ENCODE results near the gene UBE2D2.

UBE2D2 gene

DNA sequence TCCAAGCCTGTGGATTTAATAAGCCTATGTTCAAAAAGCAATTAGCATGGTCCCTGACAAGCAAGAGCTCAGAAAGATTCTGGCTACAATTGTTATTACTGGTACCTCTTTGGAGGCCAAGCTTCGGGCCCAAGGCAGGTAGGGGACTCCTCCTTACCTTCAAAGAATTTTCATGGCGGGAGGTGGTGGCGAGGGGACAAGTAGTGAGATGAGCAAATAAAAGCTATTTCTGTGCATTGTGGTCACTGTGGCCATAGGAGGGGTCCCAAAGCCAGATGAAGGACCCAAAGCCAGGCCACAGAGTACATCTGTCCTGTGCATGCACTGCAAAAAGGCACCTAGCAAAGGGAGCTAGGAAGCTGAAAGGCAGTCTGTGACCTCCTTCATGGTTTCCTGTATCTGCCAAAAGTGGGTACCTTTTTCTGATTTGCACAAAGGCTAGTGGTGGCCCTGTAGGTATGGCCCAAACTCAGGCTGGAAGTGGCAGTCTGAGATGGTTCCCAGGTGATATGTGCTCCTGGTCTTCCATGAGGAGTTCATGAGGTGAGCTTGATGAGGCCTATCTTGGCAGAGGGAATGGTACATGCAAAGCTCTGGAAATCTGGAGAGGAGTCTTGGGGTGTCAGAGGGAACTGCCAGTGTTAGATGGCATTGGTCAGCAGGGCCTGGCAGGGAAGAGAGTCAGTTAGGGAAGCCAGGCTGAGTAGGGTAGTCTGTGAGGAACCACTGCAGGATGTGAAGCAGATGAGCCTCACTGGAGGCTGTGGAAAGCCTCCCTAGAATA, 83.7 kb downstream of the UBE2D2 start:
- H3K4me1 ChIP-seq (ENCODE audit: control insufficient read depth in 1 of 2, insufficient read depth in 2 of 2, low read length in 2 of 2), result peaks cover 9 to 19% of the 10 kb centered on the region in 2 donors
- H3K9me3 ChIP-seq (ENCODE audit: control insufficient read depth in 1 of 2, low read length in 2 of 2), result no peaks in the 10 kb centered on the region
- no peak overlapping the region for H3K4me3 ChIP-seq (ENCODE audit: low read depth in 1 of 2, low read length in 2 of 2)
- H3K27ac ChIP-seq (ENCODE audit: low read length), result no peak overlapping the region
- no peaks in the 10 kb centered on the region for H3K27me3 ChIP-seq (ENCODE audit: low read depth, low read length)
- no peaks in the 10 kb centered on the region for H3K36me3 ChIP-seq (ENCODE audit: control insufficient read depth in 1 of 2, insufficient read depth in 2 of 2, low read length in 2 of 2)

DNA sequence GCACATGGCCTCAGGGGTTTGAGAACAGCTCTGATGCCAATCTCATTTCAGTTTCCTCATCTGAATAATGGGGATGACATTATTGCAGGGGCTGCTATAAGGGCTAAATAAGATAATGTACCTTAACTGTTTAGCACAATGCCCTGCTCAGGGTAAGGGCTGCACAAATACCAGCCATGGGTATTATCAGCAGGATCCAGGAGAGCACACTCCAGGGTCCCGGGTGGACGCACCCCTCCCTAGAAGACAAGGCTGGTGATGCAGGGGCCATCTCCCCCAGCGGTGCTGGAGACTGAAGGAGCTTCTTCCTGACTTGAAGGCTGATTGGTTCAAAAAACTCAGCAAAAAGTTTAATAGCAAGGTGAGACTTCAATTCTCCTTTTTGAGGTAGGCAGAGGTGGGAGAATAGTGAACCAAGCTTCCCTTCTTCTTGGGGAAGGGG, 84.3 kb downstream of the UBE2D2 start:
- Histone ChIP-seq H3K36me3 (ENCODE audit: control insufficient read depth in 1 of 2, insufficient read depth in 2 of 2, low read length in 2 of 2) (no peaks in the 10 kb centered on the region), H3K27me3 (ENCODE audit: low read depth, low read length) (no peaks in the 10 kb centered on the region), H3K9me3 (ENCODE audit: control insufficient read depth in 1 of 2, low read length in 2 of 2) (no peaks in the 10 kb centered on the region), H3K4me3 (ENCODE audit: low read depth in 1 of 2, low read length in 2 of 2) (no peak overlapping the region), H3K27ac (ENCODE audit: low read length) (no peak overlapping the region), H3K4me1 (ENCODE audit: control insufficient read depth in 1 of 2, insufficient read depth in 2 of 2, low read length in 2 of 2) (peaks cover 9 to 25% of the 10 kb centered on the region in 2 donors)

DNA sequence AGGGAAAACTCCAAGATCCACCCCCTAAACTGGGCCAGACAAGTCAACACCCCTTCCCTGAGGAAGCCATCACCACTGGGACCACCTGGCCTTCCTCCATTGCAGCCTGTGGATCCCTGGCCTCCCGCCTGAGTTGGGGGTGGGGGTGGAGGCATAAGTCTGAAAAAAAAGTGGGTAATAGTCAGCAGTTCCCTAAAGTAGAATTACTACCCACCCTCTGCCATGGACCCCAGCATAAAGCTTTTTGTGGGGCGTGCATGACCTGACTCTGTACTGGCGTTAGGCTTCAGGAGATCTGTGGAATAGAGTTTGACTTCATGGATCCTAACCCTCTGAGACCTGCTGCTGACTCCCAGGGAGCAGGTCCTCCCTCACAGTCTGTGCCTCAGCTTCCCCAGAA, 85.0 kb downstream of the UBE2D2 start:
- Histone ChIP-seq H3K4me1 (ENCODE audit: control insufficient read depth in 1 of 2, insufficient read depth in 2 of 2, low read length in 2 of 2) (peaks cover 12 to 32% of the 10 kb centered on the region in 2 donors), H3K9me3 (ENCODE audit: control insufficient read depth in 1 of 2, low read length in 2 of 2) (no peaks in the 10 kb centered on the region), H3K27ac (ENCODE audit: low read length) (no peak overlapping the region), H3K27me3 (ENCODE audit: low read depth, low read length) (no peaks in the 10 kb centered on the region), H3K4me3 (ENCODE audit: low read depth in 1 of 2, low read length in 2 of 2) (no peak overlapping the region), H3K36me3 (ENCODE audit: control insufficient read depth in 1 of 2, insufficient read depth in 2 of 2, low read length in 2 of 2) (no peaks in the 10 kb centered on the region)

GRCh38 chr5:139646912-139647505, 85.9 kb downstream of the UBE2D2 start:
- Histone ChIP-seq H3K27me3 (ENCODE audit: low read depth, low read length) (no peaks in the 10 kb centered on the region), H3K4me3 (ENCODE audit: low read depth in 1 of 2, low read length in 2 of 2) (peak overlapping the region; percentile 31 to 45), H3K4me1 (ENCODE audit: control insufficient read depth in 1 of 2, insufficient read depth in 2 of 2, low read length in 2 of 2) (peaks cover 19 to 41% of the 10 kb centered on the region in 2 donors), H3K9me3 (ENCODE audit: control insufficient read depth in 1 of 2, low read length in 2 of 2) (no peaks in the 10 kb centered on the region), H3K36me3 (ENCODE audit: control insufficient read depth in 1 of 2, insufficient read depth in 2 of 2, low read length in 2 of 2) (no peaks in the 10 kb centered on the region), H3K27ac (ENCODE audit: low read length) (no peak overlapping the region)

- H3K4me1 ChIP-seq (ENCODE audit: control insufficient read depth in 1 of 2, insufficient read depth in 2 of 2, low read length in 2 of 2), result peaks cover 22 to 45% of the 10 kb centered on the region in 2 donors
- H3K9me3 ChIP-seq (ENCODE audit: control insufficient read depth in 1 of 2, low read length in 2 of 2), result no peaks in the 10 kb centered on the region
- H3K4me3 ChIP-seq (ENCODE audit: low read depth in 1 of 2, low read length in 2 of 2), result peak overlapping the region; percentile 31 to 87
- no peaks in the 10 kb centered on the region for H3K36me3 ChIP-seq (ENCODE audit: control insufficient read depth in 1 of 2, insufficient read depth in 2 of 2, low read length in 2 of 2)
- no peak overlapping the region for H3K27ac ChIP-seq (ENCODE audit: low read length)
- no peaks in the 10 kb centered on the region for H3K27me3 ChIP-seq (ENCODE audit: low read depth, low read length)
Measured at GRCh38 chr5:139647506-139648204, 86.5 kb downstream of the UBE2D2 start.

DNA sequence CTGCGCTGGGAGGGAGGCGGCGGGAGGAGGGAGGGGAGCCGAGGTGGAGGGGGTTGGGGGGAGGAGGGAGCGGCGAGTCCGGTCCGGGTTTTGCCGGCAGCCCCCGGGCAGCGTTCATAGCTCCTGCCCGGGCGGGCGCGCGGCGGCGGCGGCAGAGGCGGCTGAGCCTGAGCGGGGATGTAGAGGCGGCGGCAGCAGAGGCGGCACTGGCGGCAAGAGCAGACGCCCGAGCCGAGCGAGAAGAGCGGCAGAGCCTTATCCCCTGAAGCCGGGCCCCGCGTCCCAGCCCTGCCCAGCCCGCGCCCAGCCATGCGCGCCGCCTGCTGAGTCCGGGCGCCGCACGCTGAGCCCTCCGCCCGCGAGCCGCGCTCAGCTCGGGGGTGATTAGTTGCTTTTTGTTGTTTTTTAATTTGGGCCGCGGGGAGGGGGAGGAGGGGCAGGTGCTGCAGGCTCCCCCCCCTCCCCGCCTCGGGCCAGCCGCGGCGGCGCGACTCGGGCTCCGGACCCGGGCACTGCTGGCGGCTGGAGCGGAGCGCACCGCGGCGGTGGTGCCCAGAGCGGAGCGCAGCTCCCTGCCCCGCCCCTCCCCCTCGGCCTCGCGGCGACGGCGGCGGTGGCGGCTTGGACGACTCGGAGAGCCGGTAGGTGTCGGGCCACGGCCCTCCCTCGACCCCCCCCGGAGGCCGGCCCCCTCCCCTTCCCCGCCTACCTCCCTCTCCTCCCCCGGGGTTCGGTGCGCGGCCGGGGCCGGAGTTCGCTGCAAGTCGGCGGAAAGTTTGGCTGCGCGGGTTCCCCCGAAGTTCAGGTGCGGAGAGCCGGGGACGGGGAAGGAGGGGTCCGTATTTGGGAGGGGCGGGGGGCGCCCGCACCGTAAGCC, 87.3 kb downstream of the UBE2D2 start, which contains the start of gene CXXC5:
CXXC5 (plus strand) TSS at position 145 of the 877 bp plus-strand sequence. CDS start 32,175 bp downstream, outside the sequence.
- Histone ChIP-seq H3K4me1 (ENCODE audit: control insufficient read depth in 1 of 2, insufficient read depth in 2 of 2, low read length in 2 of 2) (peaks cover 28 to 50% of the 10 kb centered on the region in 2 donors), H3K27ac (ENCODE audit: low read length) (no peak within 1 kb of the TSS), H3K27me3 (ENCODE audit: low read depth, low read length) (no peaks in the 10 kb centered on the region), H3K36me3 (ENCODE audit: control insufficient read depth in 1 of 2, insufficient read depth in 2 of 2, low read length in 2 of 2) (no peaks in the 10 kb centered on the region), H3K4me3 (ENCODE audit: low read depth in 1 of 2, low read length in 2 of 2) (peak within 1 kb of the TSS; percentile 73 to 87), H3K9me3 (ENCODE audit: control insufficient read depth in 1 of 2, low read length in 2 of 2) (no peaks in the 10 kb centered on the region)

- no peaks in the 10 kb centered on the region for H3K36me3 ChIP-seq (ENCODE audit: control insufficient read depth in 1 of 2, insufficient read depth in 2 of 2, low read length in 2 of 2)
- peak overlapping the region; percentile 73 to 87 for H3K4me3 ChIP-seq (ENCODE audit: low read depth in 1 of 2, low read length in 2 of 2)
- H3K27ac ChIP-seq (ENCODE audit: low read length), result peak overlapping the region; percentile 23
- H3K4me1 ChIP-seq (ENCODE audit: control insufficient read depth in 1 of 2, insufficient read depth in 2 of 2, low read length in 2 of 2), result peaks cover 34 to 57% of the 10 kb centered on the region in 2 donors
- H3K9me3 ChIP-seq (ENCODE audit: control insufficient read depth in 1 of 2, low read length in 2 of 2), result no peaks in the 10 kb centered on the region
- H3K27me3 ChIP-seq (ENCODE audit: low read depth, low read length), result no peaks in the 10 kb centered on the region
Measured at GRCh38 chr5:139649082-139649991, 88.2 kb downstream of the UBE2D2 start.

- H3K27ac ChIP-seq (ENCODE audit: low read length), result peak overlapping the region; percentile 51
- H3K27me3 ChIP-seq (ENCODE audit: low read depth, low read length), result no peaks in the 10 kb centered on the region
- H3K4me3 ChIP-seq (ENCODE audit: low read depth in 1 of 2, low read length in 2 of 2), result peak overlapping the region; percentile 73 to 87
- no peaks in the 10 kb centered on the region for H3K9me3 ChIP-seq (ENCODE audit: control insufficient read depth in 1 of 2, low read length in 2 of 2)
- H3K36me3 ChIP-seq (ENCODE audit: control insufficient read depth in 1 of 2, insufficient read depth in 2 of 2, low read length in 2 of 2), result no peaks in the 10 kb centered on the region
- H3K4me1 ChIP-seq (ENCODE audit: control insufficient read depth in 1 of 2, insufficient read depth in 2 of 2, low read length in 2 of 2), result peaks cover 38 to 65% of the 10 kb centered on the region in 2 donors
Measured at GRCh38 chr5:139650031-139650688, 89.0 kb downstream of the UBE2D2 start.

GRCh38 chr5:139650689-139651042, 89.5 kb downstream of the UBE2D2 start:
- peak overlapping the region; percentile 51 for H3K27ac ChIP-seq (ENCODE audit: low read length)
- no peaks in the 10 kb centered on the region for H3K9me3 ChIP-seq (ENCODE audit: control insufficient read depth in 1 of 2, low read length in 2 of 2)
- H3K4me3 ChIP-seq (ENCODE audit: low read depth in 1 of 2, low read length in 2 of 2), result peak overlapping the region; percentile 73 to 87
- H3K4me1 ChIP-seq (ENCODE audit: control insufficient read depth in 1 of 2, insufficient read depth in 2 of 2, low read length in 2 of 2), result peaks cover 38 to 70% of the 10 kb centered on the region in 2 donors
- no peaks in the 10 kb centered on the region for H3K27me3 ChIP-seq (ENCODE audit: low read depth, low read length)
- H3K36me3 ChIP-seq (ENCODE audit: control insufficient read depth in 1 of 2, insufficient read depth in 2 of 2, low read length in 2 of 2), result no peaks in the 10 kb centered on the region
